Measurements from ENCODE around the gene GLP2R. TPM values are rescaled to one million over a fixed set of nuclear protein-coding genes. Genes with fewer than 3 reads are reported as not detected.

GLP2R gene, protein sequence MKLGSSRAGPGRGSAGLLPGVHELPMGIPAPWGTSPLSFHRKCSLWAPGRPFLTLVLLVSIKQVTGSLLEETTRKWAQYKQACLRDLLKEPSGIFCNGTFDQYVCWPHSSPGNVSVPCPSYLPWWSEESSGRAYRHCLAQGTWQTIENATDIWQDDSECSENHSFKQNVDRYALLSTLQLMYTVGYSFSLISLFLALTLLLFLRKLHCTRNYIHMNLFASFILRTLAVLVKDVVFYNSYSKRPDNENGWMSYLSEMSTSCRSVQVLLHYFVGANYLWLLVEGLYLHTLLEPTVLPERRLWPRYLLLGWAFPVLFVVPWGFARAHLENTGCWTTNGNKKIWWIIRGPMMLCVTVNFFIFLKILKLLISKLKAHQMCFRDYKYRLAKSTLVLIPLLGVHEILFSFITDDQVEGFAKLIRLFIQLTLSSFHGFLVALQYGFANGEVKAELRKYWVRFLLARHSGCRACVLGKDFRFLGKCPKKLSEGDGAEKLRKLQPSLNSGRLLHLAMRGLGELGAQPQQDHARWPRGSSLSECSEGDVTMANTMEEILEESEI
- total RNA-seq, result not detected in 2 replicates

DNA sequence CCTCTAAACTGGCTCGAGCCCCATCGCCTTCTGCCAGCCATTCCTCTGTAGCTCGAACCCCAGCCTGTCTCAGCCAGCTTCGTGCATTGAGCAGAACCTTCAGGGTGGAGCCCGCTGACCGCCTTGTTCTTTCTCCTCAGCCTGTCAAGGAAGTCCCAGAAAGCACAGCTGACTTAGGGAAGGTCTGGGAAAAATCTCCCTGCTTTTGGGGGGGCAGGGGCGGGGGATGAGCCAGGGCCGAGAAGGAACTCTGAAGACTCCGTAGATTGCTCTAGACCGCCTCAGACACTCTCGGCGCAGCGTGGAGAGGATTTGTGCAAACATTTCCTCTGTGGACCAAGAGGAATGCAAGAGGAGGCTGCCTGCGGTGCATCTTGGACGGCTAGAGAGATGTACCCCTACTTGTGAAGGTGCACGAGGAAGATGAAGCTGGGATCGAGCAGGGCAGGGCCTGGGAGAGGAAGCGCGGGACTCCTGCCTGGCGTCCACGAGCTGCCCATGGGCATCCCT, at the start of gene GLP2R:
Gene GLP2R, plus strand, starts transcription at position 284 of the 510 bp plus-strand sequence. Its CDS starts 140 bp downstream, at position 424.

DNA sequence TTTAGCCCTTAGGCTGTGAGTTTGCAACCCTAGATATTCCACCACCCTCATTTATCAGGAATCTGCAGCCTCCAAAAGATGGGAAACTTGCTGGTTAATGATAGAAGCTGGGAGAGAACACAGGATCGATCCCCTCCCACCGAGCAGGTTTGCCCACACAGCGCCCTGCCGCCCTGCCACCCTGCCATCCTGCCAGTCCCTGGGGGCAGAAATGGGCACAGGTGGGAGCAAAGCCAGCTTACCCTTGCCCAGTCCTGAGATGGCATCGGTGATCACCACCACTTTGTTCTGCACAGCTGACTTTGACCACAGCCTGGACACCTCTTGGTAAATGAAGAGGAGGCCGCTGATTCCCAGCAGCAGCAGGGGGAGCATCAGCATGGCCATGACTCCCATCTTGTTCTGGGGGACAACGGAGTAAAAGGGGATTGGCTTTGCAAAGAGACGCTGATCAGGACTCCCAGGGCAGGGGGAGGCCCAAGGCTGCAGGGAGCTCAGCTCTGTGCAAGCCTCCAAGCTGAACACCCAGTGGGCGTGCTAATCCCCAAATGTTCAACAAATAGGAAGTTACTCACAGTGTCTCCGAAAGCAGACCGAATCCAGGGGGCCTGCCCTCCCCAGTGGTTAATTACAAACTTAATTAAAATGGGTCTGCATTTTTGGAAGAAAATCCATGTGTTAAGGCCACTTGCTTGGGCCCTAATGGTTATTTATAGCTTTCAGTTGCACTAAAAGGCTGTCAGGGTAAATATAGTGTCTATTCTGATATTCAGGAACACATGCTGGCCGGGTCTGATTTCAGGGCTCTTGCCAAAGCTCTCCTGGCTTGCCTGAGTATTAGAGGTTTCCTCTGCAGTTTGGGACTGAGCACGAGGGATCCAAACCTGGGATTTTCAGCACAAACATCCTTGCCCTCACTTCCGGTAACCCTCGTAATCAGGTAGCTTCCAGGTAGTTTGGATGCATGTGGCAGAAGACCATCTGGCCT, 34.5 kb upstream of the GLP2R start, which contains the start of gene DHRS7C:
Gene DHRS7C, minus strand, starts transcription at position 704 of the 988 bp plus-strand sequence. Its CDS starts 308 bp downstream, at position 396.

DNA sequence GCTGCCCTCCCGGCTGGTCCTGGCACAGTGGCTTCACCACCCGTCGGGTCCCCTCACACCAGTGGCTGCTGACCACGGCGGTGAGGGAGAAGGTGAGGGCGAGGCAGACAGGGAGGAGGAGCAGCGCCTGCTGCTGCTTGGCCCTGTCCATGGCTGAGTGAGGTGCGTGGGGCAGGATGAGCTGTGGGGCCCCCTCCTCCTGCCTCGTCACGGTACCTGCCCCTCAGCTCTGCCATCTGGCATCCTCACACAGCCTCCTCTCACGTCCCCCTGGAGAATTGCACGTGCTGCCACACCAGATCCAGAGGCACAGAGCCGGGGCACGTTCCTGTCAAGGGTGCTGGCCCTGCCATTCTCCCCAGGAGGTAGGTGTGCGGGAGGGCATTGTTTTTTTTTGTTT, 3.8 kb upstream of the GLP2R start, which contains the start of gene GSG1L2:
Gene GSG1L2, minus strand, starts transcription at position 159 of the 400 bp plus-strand sequence. Its CDS starts 8 bp downstream, at position 151.

DNA sequence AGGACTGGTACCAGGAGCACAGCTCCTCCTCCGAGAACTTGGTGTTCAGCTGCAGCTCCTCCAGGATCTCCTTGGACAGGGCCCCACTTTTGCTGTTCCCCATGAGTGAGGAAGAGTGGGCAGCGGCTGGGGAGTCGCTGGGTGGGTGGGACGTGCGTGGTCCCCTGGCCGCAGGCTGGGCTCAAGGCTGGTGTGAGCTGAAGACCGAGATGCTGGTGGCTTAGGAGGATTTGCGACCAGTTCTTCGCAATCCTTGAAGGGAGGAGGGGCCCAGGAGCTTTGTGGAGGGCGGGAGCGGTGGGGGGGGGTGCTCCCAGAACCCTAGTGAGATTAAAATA, 79.3 kb downstream of the GLP2R start, which contains the start of gene RCVRN:
Gene RCVRN, minus strand, starts transcription at position 194 of the 338 bp plus-strand sequence. Its CDS starts 91 bp downstream, at position 103.

Other genes starting within 250 kb of the GLP2R start
- not detected in 2 replicates for gene CFAP52, start 249.3 kb upstream of the GLP2R start, total RNA-seq
- 0.07 and 0.10 TPM in 2 replicates for gene USP43, start 180.4 kb upstream of the GLP2R start, total RNA-seq
- gene DHRS7C, start 34.3 kb upstream of the GLP2R start, total RNA-seq, result not detected in 2 replicates
- not detected in 2 replicates for gene GSG1L2, start 3.8 kb upstream of the GLP2R start, total RNA-seq
- not detected in 2 replicates for gene RCVRN, start 79.3 kb downstream of the GLP2R start, total RNA-seq